ENCODE results near the gene NUP62.

The NUP62 gene

DNA sequence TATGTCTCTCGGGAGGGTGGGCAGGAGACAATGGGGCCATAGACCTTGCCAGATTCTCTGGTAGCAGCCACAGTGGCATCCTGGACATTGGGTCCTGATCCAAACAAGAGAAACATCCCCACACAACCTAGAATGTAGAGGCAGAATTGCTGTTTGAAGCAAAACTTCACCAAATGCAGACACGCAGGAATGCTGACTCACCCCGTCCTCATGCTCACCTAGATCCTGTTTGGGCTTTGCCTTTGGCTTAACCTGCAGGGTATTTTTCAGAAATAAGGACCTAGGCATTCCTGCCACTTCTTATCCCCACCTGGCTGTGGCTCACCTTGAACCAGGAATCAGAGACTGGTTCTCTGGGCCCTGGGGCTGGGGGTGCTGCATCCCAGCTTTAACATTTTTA is 44.5 kb downstream of the NUP62 start:
- peaks cover 61% of the 10 kb centered on the region for H3K36me3 ChIP-seq (ENCODE audit: insufficient read depth, low read length)

DNA sequence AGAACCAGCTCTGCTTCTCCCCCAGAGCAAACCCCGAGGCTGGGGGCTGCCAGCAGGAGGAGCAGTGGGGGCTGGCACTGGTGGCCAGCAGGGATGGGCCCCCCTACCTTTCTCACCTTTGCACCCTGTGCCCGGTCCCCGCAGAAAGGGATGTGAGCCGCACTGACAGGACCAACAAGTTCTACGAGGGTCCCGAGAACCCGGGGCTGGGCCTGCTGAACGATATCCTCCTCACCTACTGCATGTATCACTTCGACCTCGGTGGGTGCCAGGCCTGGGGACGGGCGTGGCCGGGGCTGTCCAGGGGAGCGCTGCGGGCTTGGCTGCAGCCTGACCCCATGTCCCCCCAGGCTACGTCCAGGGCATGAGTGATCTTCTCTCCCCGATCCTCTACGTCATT is 45.2 kb downstream of the NUP62 start:
- no peaks in the 10 kb centered on the region for H3K9me3 ChIP-seq (ENCODE audit: insufficient read depth, low read depth, low read length)
- H3K4me1 ChIP-seq (ENCODE audit: insufficient read depth, low read length): no peaks in the 10 kb centered on the region
- no peak overlapping the region for H3K9ac ChIP-seq (ENCODE audit: low read depth, low read length)
- H3K4me3 ChIP-seq (ENCODE audit: low read length): no peak overlapping the region
- H3K27me3 ChIP-seq (ENCODE audit: insufficient read depth, low read length): peaks cover 2% of the 10 kb centered on the region
- WGBS: 96% methylated on average over 18 of the region's 18 CpGs
- H3K36me3 ChIP-seq (ENCODE audit: insufficient read depth, low read length): peaks cover 67% of the 10 kb centered on the region
- H3K27ac ChIP-seq (ENCODE audit: low read depth, low read length): no peak overlapping the region

More for the DNA sequence above, 44.5 kb downstream of the NUP62 start:
- no peak overlapping the region for H3K9ac ChIP-seq (ENCODE audit: low read depth, low read length)
- no peaks in the 10 kb centered on the region for H3K4me1 ChIP-seq (ENCODE audit: insufficient read depth, low read length)
- 90% methylated on average over 3 of the region's 3 CpGs for WGBS
- H3K4me3 ChIP-seq (ENCODE audit: low read length): no peak overlapping the region
- H3K27ac ChIP-seq (ENCODE audit: low read depth, low read length): no peak overlapping the region
- H3K27me3 ChIP-seq (ENCODE audit: insufficient read depth, low read length): peaks cover 9% of the 10 kb centered on the region
- H3K9me3 ChIP-seq (ENCODE audit: insufficient read depth, low read depth, low read length): no peaks in the 10 kb centered on the region

DNA sequence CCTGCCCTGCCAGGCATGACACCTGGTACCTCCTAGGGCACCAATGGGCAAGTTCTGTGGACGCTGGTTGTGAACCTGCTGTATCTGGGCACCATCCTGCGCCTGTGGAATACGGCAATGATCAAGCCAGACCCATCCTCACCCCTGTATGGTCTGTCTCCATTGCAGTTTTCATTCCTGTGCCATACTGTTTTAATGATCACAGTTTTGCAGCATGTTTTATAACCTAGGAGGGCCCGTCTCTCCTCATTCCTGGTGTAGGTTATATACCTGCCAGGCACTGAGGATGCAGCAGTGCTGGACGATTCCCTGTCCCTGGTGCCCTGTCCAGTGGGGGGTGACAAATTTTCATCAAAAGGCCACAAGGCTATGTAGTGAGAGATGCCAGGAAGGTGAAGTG is 46.2 kb downstream of the NUP62 start:
- no peak overlapping the region for H3K4me3 ChIP-seq (ENCODE audit: low read length)
- H3K27ac ChIP-seq (ENCODE audit: low read depth, low read length): no peak overlapping the region
- H3K27me3 ChIP-seq (ENCODE audit: insufficient read depth, low read length): no peaks in the 10 kb centered on the region
- H3K4me1 ChIP-seq (ENCODE audit: insufficient read depth, low read length): peaks cover 5% of the 10 kb centered on the region
- H3K9ac ChIP-seq (ENCODE audit: low read depth, low read length): no peak overlapping the region
- H3K9me3 ChIP-seq (ENCODE audit: insufficient read depth, low read depth, low read length): no peaks in the 10 kb centered on the region
- H3K36me3 ChIP-seq (ENCODE audit: insufficient read depth, low read length): peaks cover 72% of the 10 kb centered on the region
- WGBS: 93% methylated on average over 5 of the region's 5 CpGs

DNA sequence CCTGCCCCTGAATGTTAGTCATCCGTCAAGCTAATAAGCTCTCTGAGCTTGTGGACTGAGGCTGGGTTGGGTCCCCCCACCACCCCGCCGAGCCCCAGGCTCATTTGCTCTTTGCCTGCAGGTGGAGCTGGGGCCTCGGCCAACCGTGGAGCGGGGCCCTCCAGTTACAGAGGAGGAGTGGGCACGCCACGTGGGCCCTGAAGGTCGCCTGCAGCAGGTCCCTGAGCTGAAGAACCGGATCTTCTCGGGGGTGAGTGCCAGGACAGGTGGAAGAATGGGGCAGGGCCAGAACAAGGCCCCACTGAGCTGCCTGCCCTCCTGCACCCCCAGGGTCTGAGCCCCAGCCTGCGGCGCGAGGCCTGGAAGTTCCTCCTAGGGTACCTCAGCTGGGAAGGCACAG is 46.7 kb downstream of the NUP62 start:
- Histone ChIP-seq H3K27me3 (ENCODE audit: insufficient read depth, low read length) (no peaks in the 10 kb centered on the region), H3K9me3 (ENCODE audit: insufficient read depth, low read depth, low read length) (no peaks in the 10 kb centered on the region), H3K4me3 (ENCODE audit: low read length) (no peak overlapping the region), H3K36me3 (ENCODE audit: insufficient read depth, low read length) (peaks cover 72% of the 10 kb centered on the region), H3K4me1 (ENCODE audit: insufficient read depth, low read length) (peaks cover 5% of the 10 kb centered on the region), H3K27ac (ENCODE audit: low read depth, low read length) (no peak overlapping the region), H3K9ac (ENCODE audit: low read depth, low read length) (no peak overlapping the region)
- WGBS: 97% methylated on average over 14 of the region's 14 CpGs

DNA sequence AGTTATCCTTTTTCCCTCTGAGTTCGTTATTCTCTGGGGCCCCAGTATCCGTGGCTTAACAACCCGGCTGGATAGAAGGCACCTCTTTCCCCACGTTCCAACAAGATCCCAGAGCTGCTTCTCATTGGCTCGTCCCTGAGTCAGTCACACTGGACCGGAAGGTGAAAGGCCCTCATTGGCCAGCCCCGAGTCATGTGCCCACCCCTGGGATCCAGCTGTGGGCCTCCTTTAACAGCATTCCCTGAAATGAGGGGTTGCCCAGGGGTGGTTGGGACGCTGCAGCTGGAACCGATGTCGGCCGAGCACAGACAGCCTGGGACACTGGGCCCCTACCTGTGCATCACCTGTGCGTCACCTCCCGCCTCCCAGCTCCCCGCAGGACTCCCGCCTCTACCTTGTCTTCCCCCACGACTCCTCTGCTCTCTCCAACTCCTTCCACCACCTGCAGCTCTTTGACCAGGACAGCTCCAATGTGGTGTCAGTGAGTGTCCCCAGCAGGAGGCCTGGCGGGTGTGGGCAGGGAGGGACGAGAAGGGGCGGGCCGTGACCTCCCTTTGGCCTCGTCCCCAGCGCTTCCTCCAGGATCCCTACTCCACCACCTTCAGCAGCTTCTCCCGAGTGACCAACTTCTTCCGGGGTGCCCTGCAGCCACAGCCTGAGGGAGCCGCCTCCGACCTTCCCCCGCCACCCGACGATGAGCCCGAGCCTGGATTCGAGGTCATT is 47.5 kb downstream of the NUP62 start:
- 94% methylated on average over 31 of the region's 31 CpGs for WGBS
- H3K36me3 ChIP-seq (ENCODE audit: insufficient read depth, low read length): peaks cover 72% of the 10 kb centered on the region

DNA sequence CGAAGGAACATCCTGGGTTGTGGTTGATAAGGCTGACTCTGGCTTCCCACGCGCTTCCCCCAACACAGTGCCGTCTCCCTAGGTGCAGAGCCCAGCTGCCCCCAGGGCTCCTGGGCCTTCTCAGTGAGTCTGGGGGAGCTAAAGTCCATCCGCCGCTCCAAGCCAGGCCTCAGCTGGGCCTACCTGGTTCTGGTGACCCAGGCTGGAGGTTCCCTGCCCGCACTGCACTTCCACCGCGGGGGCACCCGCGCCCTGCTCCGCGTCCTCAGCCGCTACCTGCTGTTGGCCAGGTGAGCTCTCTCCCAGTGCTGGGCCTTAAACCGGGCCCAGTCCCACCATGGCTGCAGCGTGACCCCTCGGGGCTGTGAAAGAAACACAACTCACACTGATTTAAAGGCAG is 48.1 kb downstream of the NUP62 start:
- Histone ChIP-seq H3K27me3 (ENCODE audit: insufficient read depth, low read length) (no peaks in the 10 kb centered on the region), H3K9ac (ENCODE audit: low read depth, low read length) (no peak overlapping the region), H3K4me1 (ENCODE audit: insufficient read depth, low read length) (peaks cover 5% of the 10 kb centered on the region), H3K36me3 (ENCODE audit: insufficient read depth, low read length) (peaks cover 68% of the 10 kb centered on the region), H3K27ac (ENCODE audit: low read depth, low read length) (no peak overlapping the region), H3K9me3 (ENCODE audit: insufficient read depth, low read depth, low read length) (no peaks in the 10 kb centered on the region), H3K4me3 (ENCODE audit: low read length) (no peak overlapping the region)
- 96% methylated on average over 16 of the region's 17 CpGs for WGBS

More for the DNA sequence above, 47.5 kb downstream of the NUP62 start:
- no peak overlapping the region for H3K4me3 ChIP-seq (ENCODE audit: low read length)
- no peak overlapping the region for H3K9ac ChIP-seq (ENCODE audit: low read depth, low read length)
- H3K27me3 ChIP-seq (ENCODE audit: insufficient read depth, low read length): no peaks in the 10 kb centered on the region
- H3K27ac ChIP-seq (ENCODE audit: low read depth, low read length): no peak overlapping the region
- H3K4me1 ChIP-seq (ENCODE audit: insufficient read depth, low read length): peaks cover 5% of the 10 kb centered on the region
- H3K9me3 ChIP-seq (ENCODE audit: insufficient read depth, low read depth, low read length): no peaks in the 10 kb centered on the region

DNA sequence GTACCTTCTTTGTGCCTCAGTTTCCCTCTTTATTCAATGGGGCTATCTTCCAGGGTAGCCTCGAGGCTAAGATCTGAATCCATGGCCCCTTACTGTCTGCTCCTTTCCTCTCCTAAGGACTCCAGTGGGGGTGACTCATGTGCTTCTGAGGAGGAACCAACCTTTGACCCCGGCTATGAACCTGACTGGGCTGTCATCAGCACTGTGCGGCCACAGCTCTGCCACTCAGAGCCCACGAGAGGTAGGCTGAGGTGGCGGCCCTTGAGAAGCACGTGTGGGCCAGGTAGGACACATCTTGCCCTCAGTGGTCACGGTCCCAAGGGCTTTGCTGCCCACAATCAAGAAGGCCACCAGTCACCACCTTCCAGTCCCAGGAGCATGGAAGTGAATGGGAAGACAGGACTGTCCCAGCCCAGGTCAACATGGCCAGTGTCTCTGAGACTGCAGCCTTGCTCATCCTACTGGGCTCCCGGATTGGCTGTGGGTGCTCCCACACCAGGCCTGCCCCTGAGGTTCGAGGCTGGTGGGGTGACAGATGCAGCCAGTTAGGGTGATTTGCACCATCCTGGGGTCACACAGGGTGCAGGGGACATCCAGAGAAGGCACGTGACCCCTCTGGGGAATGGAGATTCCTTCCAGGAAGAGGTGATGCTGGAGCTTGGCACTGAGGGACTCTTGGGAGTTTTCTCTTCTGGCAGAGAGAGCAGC is 49.0 kb downstream of the NUP62 start:
- no peak overlapping the region for H3K27ac ChIP-seq (ENCODE audit: low read depth, low read length)
- H3K9me3 ChIP-seq (ENCODE audit: insufficient read depth, low read depth, low read length): no peaks in the 10 kb centered on the region
- peaks cover 9% of the 10 kb centered on the region for H3K4me1 ChIP-seq (ENCODE audit: insufficient read depth, low read length)
- H3K36me3 ChIP-seq (ENCODE audit: insufficient read depth, low read length): peaks cover 62% of the 10 kb centered on the region
- H3K27me3 ChIP-seq (ENCODE audit: insufficient read depth, low read length): no peaks in the 10 kb centered on the region
- H3K4me3 ChIP-seq (ENCODE audit: low read length): no peak overlapping the region
- WGBS: 95% methylated on average over 10 of the region's 10 CpGs
- H3K9ac ChIP-seq (ENCODE audit: low read depth, low read length): no peak overlapping the region

DNA sequence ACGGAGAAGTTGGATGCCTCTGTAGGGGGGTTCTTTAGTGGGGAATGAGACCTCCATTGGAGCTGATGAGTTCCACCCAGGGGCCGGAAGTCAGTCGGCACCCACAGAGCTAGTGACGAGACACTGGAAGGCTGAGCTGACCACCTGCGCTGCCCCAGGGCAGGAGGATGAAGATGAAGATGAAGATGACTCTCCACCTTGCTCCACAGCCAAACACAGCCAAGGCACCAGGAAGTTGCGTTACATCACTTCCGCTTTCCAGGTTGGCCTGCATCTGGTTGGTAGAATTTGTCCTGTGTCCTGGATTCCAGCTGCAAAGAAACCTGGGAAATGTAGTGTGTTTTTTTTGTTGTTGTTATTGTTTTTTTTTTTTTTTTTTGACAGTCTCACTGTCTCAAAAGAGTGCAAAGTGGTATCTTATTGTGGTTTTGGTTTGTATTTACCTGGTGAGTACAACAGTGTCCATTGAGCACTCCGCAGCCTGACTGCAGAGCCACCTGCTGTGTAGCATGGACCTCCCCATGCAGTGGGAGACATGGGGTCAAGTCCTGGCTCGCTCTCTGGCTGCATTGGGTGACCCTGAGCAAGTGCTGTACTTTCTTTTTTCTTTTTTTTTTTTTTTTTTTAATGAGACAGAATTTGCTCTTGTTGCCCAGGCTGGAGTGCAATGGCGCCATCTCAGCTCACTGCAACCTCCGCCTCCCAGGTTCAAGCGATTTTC is 49.9 kb downstream of the NUP62 start:
- H3K36me3 ChIP-seq (ENCODE audit: insufficient read depth, low read length): peaks cover 56% of the 10 kb centered on the region
- H3K4me3 ChIP-seq (ENCODE audit: low read length): peak overlapping the region; percentile 79
- peaks cover 10% of the 10 kb centered on the region for H3K4me1 ChIP-seq (ENCODE audit: insufficient read depth, low read length)
- WGBS: 96% methylated on average over 12 of the region's 12 CpGs
- no peaks in the 10 kb centered on the region for H3K9me3 ChIP-seq (ENCODE audit: insufficient read depth, low read depth, low read length)
- H3K27ac ChIP-seq (ENCODE audit: low read depth, low read length): no peak overlapping the region; the same call in 1 of the 2 replicates
- no peak overlapping the region for H3K9ac ChIP-seq (ENCODE audit: low read depth, low read length)
- no peaks in the 10 kb centered on the region for H3K27me3 ChIP-seq (ENCODE audit: insufficient read depth, low read length)

DNA sequence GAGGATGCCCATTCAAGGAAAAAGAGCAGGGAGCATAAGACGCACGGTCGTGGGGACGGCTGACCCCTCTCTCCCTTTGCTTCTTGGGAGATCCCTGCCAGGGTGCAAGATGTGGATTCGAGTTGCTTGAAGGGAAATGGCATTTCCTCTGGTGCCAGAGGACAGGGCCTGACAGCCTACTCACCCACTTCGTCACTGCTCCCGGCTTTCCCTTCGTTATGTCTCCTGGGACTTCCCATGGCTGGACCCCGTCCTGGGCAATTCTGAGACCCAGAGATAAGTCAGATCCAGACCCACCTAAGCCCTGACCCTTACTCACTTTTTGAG is 50.6 kb downstream of the NUP62 start:
- peak overlapping the region; percentile 78 for H3K9ac ChIP-seq (ENCODE audit: low read depth, low read length)

DNA sequence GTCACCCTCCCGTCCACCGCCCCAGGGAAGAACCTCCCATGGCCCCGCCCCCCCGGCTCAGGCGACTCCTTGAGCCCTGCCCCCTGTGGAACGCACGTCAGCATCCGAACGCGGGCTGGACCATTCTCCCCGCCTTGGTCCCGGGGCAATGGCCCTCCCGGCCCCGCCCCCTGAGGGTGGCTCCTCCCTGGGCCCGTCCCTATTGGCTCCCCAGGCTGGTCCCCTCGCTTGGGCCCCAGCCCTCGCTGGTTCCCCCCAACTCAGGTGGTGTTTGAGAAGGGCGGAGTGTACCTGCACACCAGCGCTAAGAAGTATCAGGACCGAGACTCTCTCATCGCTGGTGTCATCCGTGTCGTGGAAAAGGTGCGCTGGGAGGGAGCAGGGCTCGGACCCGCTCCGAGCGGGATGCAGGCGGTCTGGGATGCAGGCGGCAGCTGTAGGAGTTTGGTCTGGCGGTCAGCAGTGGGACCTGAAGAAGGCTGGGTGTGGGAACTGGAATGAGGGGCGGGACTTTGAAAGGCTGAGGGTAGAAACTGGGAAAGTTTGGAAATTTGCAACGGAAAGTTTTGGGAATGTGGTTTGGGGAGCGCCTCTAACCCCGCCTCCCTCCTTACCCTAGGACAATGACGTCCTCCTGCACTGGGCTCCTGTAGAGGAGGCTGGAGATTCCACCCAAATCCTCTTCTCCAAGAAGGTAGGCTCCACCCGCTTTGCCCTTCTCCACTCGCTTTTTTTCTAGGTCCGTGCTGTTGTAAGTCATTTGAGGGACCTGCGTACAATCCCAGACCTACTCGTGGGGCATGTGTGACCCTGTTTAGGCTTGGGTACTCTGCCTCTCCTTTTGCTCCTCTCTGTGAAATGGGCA is 51.2 kb downstream of the NUP62 start:
- Histone ChIP-seq H3K27ac (ENCODE audit: low read depth, low read length) (peak overlapping the region; percentile 95), H3K4me3 (ENCODE audit: low read length) (peak overlapping the region; percentile 79)

More for the DNA sequence above, 50.6 kb downstream of the NUP62 start:
- Histone ChIP-seq H3K4me3 (ENCODE audit: low read length) (peak overlapping the region; percentile 79), H3K36me3 (ENCODE audit: insufficient read depth, low read length) (peaks cover 49% of the 10 kb centered on the region), H3K27me3 (ENCODE audit: insufficient read depth, low read length) (no peaks in the 10 kb centered on the region), H3K27ac (ENCODE audit: low read depth, low read length) (peak overlapping the region; percentile 95), H3K9me3 (ENCODE audit: insufficient read depth, low read depth, low read length) (no peaks in the 10 kb centered on the region), H3K4me1 (ENCODE audit: insufficient read depth, low read length) (peaks cover 10% of the 10 kb centered on the region)
- 87% methylated on average over 9 of the region's 9 CpGs for WGBS

More for the DNA sequence above, 51.2 kb downstream of the NUP62 start:
- Histone ChIP-seq H3K9me3 (ENCODE audit: insufficient read depth, low read depth, low read length) (no peaks in the 10 kb centered on the region), H3K36me3 (ENCODE audit: insufficient read depth, low read length) (peaks cover 43% of the 10 kb centered on the region), H3K27me3 (ENCODE audit: insufficient read depth, low read length) (no peaks in the 10 kb centered on the region), H3K9ac (ENCODE audit: low read depth, low read length) (peak overlapping the region; percentile 96), H3K4me1 (ENCODE audit: insufficient read depth, low read length) (peaks cover 10% of the 10 kb centered on the region)
- WGBS: 7% methylated on average over 40 of the region's 41 CpGs
